Mesendoderm (in vitro differentiated cells): ENCODE measurements around the gene GSTA3.
"Not testable (repeated sequence)": the region's sequence is repeated elsewhere in the genome, so short reads cannot be mapped to it uniquely, and the experiment has no call there.

Source experiments
- DNase-seq: peaks from one replicate; pipeline ENCODE4 v3.0.0; 2013
- H2AK5ac ChIP-seq: 2 replicates; pipeline ENCODE4 v1.6.1; 2013; ENCODE audit warnings: low read length, inconsistent platforms
- H2BK120ac ChIP-seq: 2 replicates; pipeline ENCODE4 v1.6.1; 2013; ENCODE audit warnings: low read depth, mild to moderate bottlenecking, low read length, moderate library complexity, mixed read lengths
- H2BK15ac ChIP-seq: replicated peaks from 2 replicates; pipeline ENCODE4 v1.6.1; 2013; ENCODE audit warnings: low read depth, mild to moderate bottlenecking, moderate library complexity
- H2BK5ac ChIP-seq: 2 replicates; pipeline ENCODE4 v1.6.1; 2013; ENCODE audit warnings: low read length, inconsistent platforms
- H3K18ac ChIP-seq: 2 replicates; pipeline ENCODE4 v1.6.1; 2013; ENCODE audit warnings: mild to moderate bottlenecking, low read length, mixed read lengths
- H3K23ac ChIP-seq: one replicate; pipeline ENCODE4 v1.6.1; 2013; ENCODE audit warnings: low read length
- H3K27ac ChIP-seq: 2 replicates; pipeline ENCODE4 v1.5.1; 2013; ENCODE audit warnings: low read depth, mild to moderate bottlenecking, inconsistent platforms, low read length, moderate library complexity
- H3K27me3 ChIP-seq: 2 replicates; pipeline ENCODE4 v1.6.1; 2013; ENCODE audit warnings: low read length, control low read depth, mild to moderate bottlenecking, inconsistent platforms; ENCODE audit not compliant: insufficient read depth, poor library complexity
- H3K36me3 ChIP-seq: 2 replicates; pipeline ENCODE4 v1.6.1; 2013; ENCODE audit warnings: low read length, inconsistent platforms; ENCODE audit not compliant: control insufficient read depth, insufficient read depth
- H3K4ac ChIP-seq: one replicate; pipeline ENCODE4 v1.6.1; 2013; ENCODE audit warnings: low read depth, mild to moderate bottlenecking, low read length, moderate library complexity
- H3K4me1 ChIP-seq: 2 replicates; pipeline ENCODE4 v1.6.1; 2013; ENCODE audit warnings: low read depth, low read length, inconsistent platforms; ENCODE audit not compliant: control insufficient read depth
- H3K4me2 ChIP-seq: 2 replicates; pipeline ENCODE4 v1.6.1; 2013; ENCODE audit warnings: low read length
- H3K4me3 ChIP-seq: 2 replicates; pipeline ENCODE4 v1.5.1; 2013; ENCODE audit warnings: mild to moderate bottlenecking, low read length
- H3K56ac ChIP-seq: one replicate; pipeline ENCODE4 v1.6.1; 2013; ENCODE audit warnings: low read length
- H3K79me1 ChIP-seq: 2 replicates; pipeline ENCODE4 v1.6.1; 2013; ENCODE audit warnings: low read length, inconsistent platforms
- H3K79me2 ChIP-seq: 2 replicates; pipeline ENCODE4 v1.6.1; 2013; ENCODE audit warnings: mild to moderate bottlenecking, low read length; ENCODE audit not compliant: control insufficient read depth, insufficient read depth
- H3K9ac ChIP-seq: 2 replicates; pipeline ENCODE4 v1.6.1; 2013; ENCODE audit warnings: low read length, inconsistent platforms
- H4K5ac ChIP-seq: one replicate; pipeline ENCODE4 v1.6.1; 2013; ENCODE audit warnings: low read length
- H4K8ac ChIP-seq: one replicate; pipeline ENCODE4 v1.6.1; 2013; ENCODE audit warnings: low read depth, mild to moderate bottlenecking, control low read depth, low read length, moderate library complexity
- WGBS: extraction: QIAGEN DNeasy Blood & Tissue Kit; methylation state at CpG from one replicate; pipeline ENCODE4 v1.1.7; 2013; ENCODE audit warnings: low lambda C conversion rate, missing lambda C conversion rate; ENCODE audit not compliant: insufficient coverage; ENCODE audit errors: extremely low coverage; 5-methylcytosine and 5-hydroxymethylcytosine counted together

GSTA3 gene

DNA sequence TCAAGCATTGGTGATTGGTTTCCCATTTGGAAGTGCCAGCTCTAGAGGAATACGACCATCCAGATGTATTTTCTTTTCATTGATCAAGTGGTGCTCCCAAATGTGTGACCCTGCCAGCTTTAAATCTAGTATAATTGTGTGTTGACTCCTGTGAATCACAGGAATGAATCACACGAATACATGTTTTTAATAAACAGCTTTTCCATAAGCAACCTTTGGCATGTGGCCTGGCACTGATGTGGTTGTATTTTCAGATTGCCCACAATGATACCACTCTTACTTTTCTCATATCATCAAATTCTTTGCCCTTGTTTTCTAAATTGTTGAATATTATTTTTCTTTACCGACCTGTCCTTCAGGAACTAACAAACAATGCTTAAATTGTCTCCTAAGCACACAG is 367 bp downstream of the GSTA3 start:
- Histone ChIP-seq H3K9ac (no peak overlapping the region), H3K79me2 (no peaks in the 10 kb centered on the region), H3K79me1 (no peaks in the 10 kb centered on the region), H3K4me3 (no peak overlapping the region), H4K5ac (no peak overlapping the region), H3K4ac (no peak overlapping the region), H3K27me3 (no peaks in the 10 kb centered on the region), H2BK15ac (no peak overlapping the region), H4K8ac (no peak overlapping the region), H3K56ac (no peak overlapping the region), H3K18ac (no peak overlapping the region), H3K27ac (no peak overlapping the region), H3K23ac (no peak overlapping the region), H3K4me1 (no peaks in the 10 kb centered on the region), H3K36me3 (no peaks in the 10 kb centered on the region), H3K4me2 (no peak overlapping the region), H2BK120ac (no peak overlapping the region), H2AK5ac (no peak overlapping the region), H2BK5ac (no peak overlapping the region)
- no CpG with 5 or more reads among the region's 3 CpGs for WGBS
- no peak for DNase-seq

DNA sequence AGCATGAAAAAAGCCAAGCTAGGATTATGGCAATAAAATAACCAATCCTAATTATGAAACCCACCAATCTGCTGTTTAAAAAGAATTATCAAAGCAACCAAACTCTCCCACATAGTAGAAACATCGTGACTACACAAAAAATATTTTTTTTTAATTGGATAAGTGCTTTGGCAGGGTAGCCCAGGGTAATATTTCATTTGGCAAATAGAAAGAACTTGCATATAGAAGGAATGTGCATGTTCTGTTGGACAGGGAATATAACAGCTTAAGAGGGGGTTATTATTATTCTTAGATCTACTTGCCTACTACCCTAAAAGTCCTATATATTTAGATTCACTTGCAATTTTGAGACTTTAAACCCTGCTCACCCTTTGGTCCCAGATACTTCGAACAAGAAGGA is 972 bp downstream of the GSTA3 start:
- no peaks in the 10 kb centered on the region for H3K79me1 ChIP-seq
- H3K27me3 ChIP-seq, result no peaks in the 10 kb centered on the region
- no CpG with 5 or more reads among the region's 2 CpGs for WGBS
- no peak overlapping the region for H3K4ac ChIP-seq
- H2BK15ac ChIP-seq, result no peak overlapping the region
- no peaks in the 10 kb centered on the region for H3K4me1 ChIP-seq
- H4K5ac ChIP-seq, result no peak overlapping the region
- H3K56ac ChIP-seq, result no peak overlapping the region
- H3K36me3 ChIP-seq, result no peaks in the 10 kb centered on the region
- no peak overlapping the region for H2BK120ac ChIP-seq
- H3K18ac ChIP-seq, result no peak overlapping the region
- H4K8ac ChIP-seq, result no peak overlapping the region
- no peak overlapping the region for H2AK5ac ChIP-seq
- H3K23ac ChIP-seq, result no peak overlapping the region
- no peak overlapping the region for H3K9ac ChIP-seq
- H3K4me2 ChIP-seq, result no peak overlapping the region
- no peak overlapping the region for H2BK5ac ChIP-seq
- no peaks in the 10 kb centered on the region for H3K79me2 ChIP-seq
- no peak for DNase-seq
- H3K4me3 ChIP-seq, result no peak overlapping the region
- H3K27ac ChIP-seq, result no peak overlapping the region

DNA sequence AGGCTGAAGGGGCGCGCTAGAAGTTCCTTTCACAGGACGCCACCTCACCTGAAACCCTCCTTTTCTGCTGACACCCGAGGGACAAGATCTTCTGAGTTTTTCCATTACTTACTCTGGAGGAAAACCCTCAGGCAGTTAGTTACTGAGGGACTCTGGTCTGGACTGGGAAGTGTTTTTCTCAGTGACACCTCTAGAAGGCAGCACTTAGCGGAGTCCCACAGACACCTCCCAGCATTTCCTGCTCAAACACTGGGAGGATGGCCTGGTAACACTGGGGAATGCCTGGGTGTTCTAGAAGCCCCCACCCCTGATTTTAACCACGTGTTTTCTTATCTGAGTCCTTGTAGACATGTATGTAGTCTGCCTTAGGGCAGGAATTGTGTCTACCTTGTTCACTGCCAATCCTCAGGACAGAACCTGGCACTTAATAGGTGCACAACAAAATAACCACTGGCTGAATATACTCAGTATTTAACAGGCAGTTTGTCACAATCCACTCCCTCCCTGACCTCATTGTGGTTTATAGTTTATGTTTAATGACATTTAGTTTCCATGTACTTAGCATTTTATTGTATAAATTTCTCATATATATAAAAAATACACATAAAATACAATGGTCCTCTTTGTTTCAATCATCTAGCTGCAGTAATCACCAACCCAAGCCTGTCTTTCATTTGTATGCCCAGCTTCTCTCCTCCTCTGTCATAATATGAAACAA is 4.8 kb downstream of the GSTA3 start:
- Histone ChIP-seq H3K18ac (no peak overlapping the region), H3K4ac (no peak overlapping the region), H2BK120ac (no peak overlapping the region), H3K79me2 (no peaks in the 10 kb centered on the region), H2AK5ac (no peak overlapping the region), H3K4me2 (no peak overlapping the region), H3K27ac (no peak overlapping the region), H3K4me3 (no peak overlapping the region), H3K79me1 (no peaks in the 10 kb centered on the region), H3K23ac (no peak overlapping the region), H4K8ac (no peak overlapping the region), H3K9ac (no peak overlapping the region), H3K4me1 (no peaks in the 10 kb centered on the region), H3K36me3 (no peaks in the 10 kb centered on the region), H4K5ac (no peak overlapping the region), H2BK5ac (no peak overlapping the region), H3K27me3 (no peaks in the 10 kb centered on the region), H2BK15ac (no peak overlapping the region), H3K56ac (peak overlapping the region; percentile 67)
- DNase-seq, result peak; percentile 86
- no CpG with 5 or more reads among the region's 6 CpGs for WGBS

DNA sequence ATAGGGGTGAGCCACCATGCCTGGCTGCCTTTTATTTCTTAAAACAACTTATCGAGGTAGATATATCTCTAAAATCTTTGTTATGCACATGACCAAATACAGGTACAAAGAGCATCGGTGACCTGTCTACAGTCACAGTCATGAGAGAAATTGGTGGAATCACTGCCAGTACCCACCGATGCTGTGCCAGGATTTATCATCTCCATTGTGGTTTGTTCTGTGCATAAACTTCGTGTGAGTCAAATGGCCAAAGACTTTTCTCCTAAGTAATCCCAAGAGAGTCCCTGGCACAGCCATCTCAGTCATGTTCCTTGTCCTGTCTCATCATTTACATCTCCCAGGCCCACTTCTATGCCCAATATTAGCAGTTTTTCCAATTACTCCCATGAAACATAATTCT is 9.0 kb downstream of the GSTA3 start:
- Histone ChIP-seq H2AK5ac (no peak overlapping the region), H3K4ac (no peak overlapping the region), H3K4me2 (no peak overlapping the region), H3K56ac (no peak overlapping the region), H3K9ac (no peak overlapping the region), H2BK15ac (no peak overlapping the region), H3K18ac (no peak overlapping the region), H3K4me1 (no peaks in the 10 kb centered on the region), H3K36me3 (no peaks in the 10 kb centered on the region), H3K23ac (no peak overlapping the region), H3K79me2 (no peaks in the 10 kb centered on the region), H4K5ac (no peak overlapping the region), H2BK120ac (no peak overlapping the region), H4K8ac (no peak overlapping the region), H3K79me1 (no peaks in the 10 kb centered on the region), H3K27me3 (no peaks in the 10 kb centered on the region), H3K27ac (no peak overlapping the region), H3K4me3 (no peak overlapping the region), H2BK5ac (no peak overlapping the region)
- DNase-seq, result no peak
- WGBS, result no CpG with 5 or more reads among the region's 4 CpGs

DNA sequence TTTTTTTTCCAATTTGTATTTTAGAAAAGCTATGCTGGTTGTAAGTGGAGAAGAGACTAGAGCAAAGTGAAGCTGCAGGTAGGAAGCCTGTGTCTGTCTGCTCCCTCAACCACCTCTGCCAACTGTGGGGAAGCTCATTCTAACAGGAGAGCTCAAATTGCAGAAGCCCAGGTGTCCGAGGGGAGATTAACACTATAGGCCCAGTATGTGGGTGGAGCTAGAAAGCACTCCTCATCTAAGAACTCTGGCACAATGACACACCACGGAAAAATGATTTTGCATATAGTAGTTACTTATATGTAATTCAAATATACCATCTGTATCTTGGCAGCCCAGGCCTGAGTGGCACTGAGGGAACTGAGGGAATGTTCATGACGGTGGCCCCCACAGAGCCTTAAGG is 13.7 kb downstream of the GSTA3 start:
- not testable (repeated sequence) for H3K27me3 ChIP-seq, H3K4me3 ChIP-seq, H3K23ac ChIP-seq, H3K4me2 ChIP-seq, DNase-seq, H2BK120ac ChIP-seq, H3K9ac ChIP-seq, H3K18ac ChIP-seq, H3K56ac ChIP-seq, H3K79me1 ChIP-seq, H2BK15ac ChIP-seq, H3K27ac ChIP-seq, H2AK5ac ChIP-seq, H4K8ac ChIP-seq, H4K5ac ChIP-seq, H3K36me3 ChIP-seq, H3K79me2 ChIP-seq, H2BK5ac ChIP-seq, H3K4ac ChIP-seq, H3K4me1 ChIP-seq
- WGBS, result no CpG with 5 or more reads among the region's 3 CpGs

DNA sequence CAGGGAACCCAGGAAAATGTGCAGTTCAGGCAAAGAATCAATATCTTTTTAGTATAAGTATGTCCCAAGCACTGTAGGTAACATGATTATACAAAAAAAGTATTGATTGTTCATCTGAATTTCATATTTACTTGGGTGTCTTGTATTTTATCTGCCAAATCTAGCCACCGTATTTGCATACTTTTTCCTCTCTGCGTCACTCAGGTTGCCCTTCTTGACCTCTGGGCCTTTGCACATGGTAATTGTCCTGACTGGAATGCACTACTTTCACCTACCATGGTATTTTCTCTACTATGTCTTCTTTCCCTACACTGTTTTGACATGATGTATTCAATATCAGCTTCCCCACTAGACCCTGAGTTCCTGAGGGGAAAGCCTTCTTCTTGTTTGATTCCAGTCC is 15.2 kb downstream of the GSTA3 start:
- Histone ChIP-seq H3K23ac (no peak overlapping the region), H3K18ac (no peak overlapping the region), H3K79me1 (no peaks in the 10 kb centered on the region), H3K4ac (no peak overlapping the region), H2BK15ac (no peak overlapping the region), H2BK5ac (no peak overlapping the region), H2AK5ac (no peak overlapping the region), H3K36me3 (no peaks in the 10 kb centered on the region), H3K4me2 (no peak overlapping the region), H3K4me3 (no peak overlapping the region), H3K79me2 (no peaks in the 10 kb centered on the region), H3K27me3 (no peaks in the 10 kb centered on the region), H4K5ac (no peak overlapping the region), H3K27ac (no peak overlapping the region), H4K8ac (no peak overlapping the region), H2BK120ac (no peak overlapping the region), H3K4me1 (no peaks in the 10 kb centered on the region), H3K9ac (no peak overlapping the region), H3K56ac (no peak overlapping the region)
- DNase-seq, result no peak
- WGBS, result no CpG with 5 or more reads among the region's 2 CpGs
